Esophagus squamous epithelium (tissue), 4 donors: ENCODE data around the gene HES4.

ENCODE experiments used
- CTCF ChIP-seq, 6 experiments: fragments of 450-650 bp in 4 of 6; fragments of 200-600 bp in 2 of 6; sonication (generic) in 2 of 6; IDR thresholded peaks; one replicate each; pipeline ENCODE4 v1.5.1; 2016 to 2019; ENCODE audit warnings: antibody characterized with exemption in 6 of 6, mild to moderate bottlenecking in 4 of 6, moderate library complexity in 4 of 6
- POLR2A ChIP-seq, 4 donors: fragments of 450-650 bp; IDR thresholded peaks; one replicate each; pipeline ENCODE4 v1.6.1; 2017; ENCODE audit warnings: antibody characterized with exemption in 4 of 4, mild to moderate bottlenecking in 4 of 4, moderate library complexity in 3 of 4

GRCh38 chr1:1035291-1035943 is 35.5 kb upstream of the HES4 start:
- TF ChIP-seq CTCF (IDR thresholded peaks at IDR 0.05) = no peak
- TF ChIP-seq POLR2A (IDR thresholded peaks at IDR 0.05) = no peak
